OCI-LY1 (cell line): ENCODE results near the gene EML6.
A peak's percentile ranks its signal among the peaks of the same experiment; 100 is the strongest.

Experiments
- H2AFZ ChIP-seq: fragments of 200-600 bp; sonication (generic), shearing (Covaris generic); 2 replicates; pipeline ENCODE4 v1.6.0; 2014; ENCODE audit warnings: antibody characterized with exemption, mild to moderate bottlenecking, low read length
- H3F3A ChIP-seq: fragments of 200-600 bp; sonication (generic), shearing (Covaris generic); 2 replicates; pipeline ENCODE4 v1.6.0; 2014; ENCODE audit warnings: mild to moderate bottlenecking, antibody characterized with exemption, low read length, moderate library complexity; ENCODE audit not compliant: insufficient read depth
- H3K27ac ChIP-seq: fragments of 200-600 bp; sonication (generic); 2 replicates; pipeline ENCODE4 v1.5.1; 2014; ENCODE audit warnings: low read length, mixed run types, mild to moderate bottlenecking, low read depth; ENCODE audit not compliant: poor library complexity, severe bottlenecking
- H3K27me3 ChIP-seq: fragments of 200-600 bp; sonication (generic); 2 replicates; pipeline ENCODE4 v1.6.0; 2014; ENCODE audit warnings: antibody characterized with exemption, mild to moderate bottlenecking, low read length, moderate library complexity; ENCODE audit not compliant: insufficient read depth
- H3K36me3 ChIP-seq: fragments of 200-600 bp; sonication (generic); 2 replicates; pipeline ENCODE4 v1.6.1; 2014; ENCODE audit warnings: mild to moderate bottlenecking, antibody characterized with exemption, low read length, moderate library complexity, mixed read lengths; ENCODE audit not compliant: insufficient read depth
- H3K4me1 ChIP-seq: fragments of 200-600 bp; sonication (generic); 2 replicates; pipeline ENCODE4 v1.5.1; 2014; ENCODE audit warnings: mild to moderate bottlenecking, low read length, moderate library complexity; ENCODE audit not compliant: insufficient read depth, severe bottlenecking
- H3K4me2 ChIP-seq: fragments of 200-600 bp; sonication (generic), shearing (Covaris generic); 2 replicates; pipeline ENCODE4 v1.6.1; 2014; ENCODE audit warnings: low read length
- H3K4me3 ChIP-seq: fragments of 200-600 bp; sonication (generic); 2 replicates; pipeline ENCODE4 v1.5.1; 2014; ENCODE audit warnings: low read length, low read depth, mild to moderate bottlenecking, mixed read lengths; ENCODE audit not compliant: poor library complexity, severe bottlenecking
- H3K79me2 ChIP-seq: fragments of 200-600 bp; shearing (Covaris generic); 2 replicates; pipeline ENCODE4 v1.6.1; 2016; ENCODE audit warnings: mixed run types, low read length, mixed read lengths; ENCODE audit not compliant: insufficient read depth
- H3K9ac ChIP-seq: fragments of 200-600 bp; sonication (generic), shearing (Covaris generic); 2 replicates; pipeline ENCODE4 v1.6.1; 2014; ENCODE audit warnings: mild to moderate bottlenecking, low read length, mixed read lengths
- H3K9me2 ChIP-seq: fragments of 200-600 bp; sonication (generic), shearing (Covaris generic); 2 replicates; pipeline ENCODE4 v1.6.1; 2014; ENCODE audit warnings: low read depth, mild to moderate bottlenecking, low read length, mixed read lengths
- H3K9me3 ChIP-seq: fragments of 200-600 bp; shearing (Covaris generic); 2 replicates; pipeline ENCODE4 v1.6.1; 2014; ENCODE audit warnings: low read length, mixed read lengths
- H4K20me1 ChIP-seq: fragments of 200-600 bp; sonication (generic), shearing (Covaris generic); 2 replicates; pipeline ENCODE4 v1.6.0; 2016; ENCODE audit warnings: mild to moderate bottlenecking, low read length; ENCODE audit not compliant: insufficient read depth
- CTCF ChIP-seq: fragments of 200-600 bp; sonication (generic), shearing (Covaris generic); IDR thresholded peaks from 2 replicates; pipeline ENCODE4 v1.5.1; 2017; ENCODE audit warnings: mild to moderate bottlenecking, antibody characterized with exemption, low read length, moderate library complexity, mixed read lengths
- EZH2 ChIP-seq: fragments of 200-600 bp; sonication (generic), shearing (Covaris generic); IDR thresholded peaks from 2 replicates; pipeline ENCODE4 v1.8.0; 2017; ENCODE audit warnings: borderline replicate concordance, mixed run types, mild to moderate bottlenecking, antibody characterized with exemption, low read length, moderate library complexity, mixed read lengths

EML6 gene

GRCh38 chr2:55017880-55018279 is 294.4 kb downstream of the EML6 start:
- Histone ChIP-seq H3K27ac (no peak overlapping the region), H3K27me3 (no peaks in the 10 kb centered on the region), H3K9me2 (no peaks in the 10 kb centered on the region), H3K4me1 (peaks cover 32% of the 10 kb centered on the region), H3K9me3 (0 out of 2 replicates have a peak, but pooled peaks cover 2% of the 10 kb centered on the region), H3K4me2 (no peak overlapping the region), H3K9ac (no peak overlapping the region), H3F3A (no peaks in the 10 kb centered on the region), H3K79me2 (peaks cover 25% of the 10 kb centered on the region), H4K20me1 (no peaks in the 10 kb centered on the region), H2AFZ (no peak overlapping the region), H3K4me3 (no peak overlapping the region), H3K36me3 (peaks cover 7% of the 10 kb centered on the region; the same call in 1 of the 2 replicates)
- no peak for TF ChIP-seq EZH2
- no peak for TF ChIP-seq CTCF

- H3F3A ChIP-seq: no peaks in the 10 kb centered on the region
- H3K27me3 ChIP-seq: no peaks in the 10 kb centered on the region
- H3K9me2 ChIP-seq: no peaks in the 10 kb centered on the region
- H3K4me3 ChIP-seq: no peak overlapping the region
- H4K20me1 ChIP-seq: no peaks in the 10 kb centered on the region
- TF ChIP-seq CTCF: no peak
- no peak for TF ChIP-seq EZH2
- peaks cover 25% of the 10 kb centered on the region for H3K4me1 ChIP-seq
- H3K4me2 ChIP-seq: no peak overlapping the region
- H3K9ac ChIP-seq: no peak overlapping the region
- H3K9me3 ChIP-seq: 0 out of 2 replicates have a peak, but pooled peaks cover 2% of the 10 kb centered on the region
- no peak overlapping the region for H2AFZ ChIP-seq
- H3K79me2 ChIP-seq: peaks cover 20% of the 10 kb centered on the region
- no peak overlapping the region for H3K27ac ChIP-seq
- H3K36me3 ChIP-seq: peaks cover 7% of the 10 kb centered on the region; the same call in 1 of the 2 replicates
Measured at GRCh38 chr2:55018619-55019018, 295.2 kb downstream of the EML6 start.

- Histone ChIP-seq H3K9me3 (0 out of 2 replicates have a peak, but pooled peaks cover 2% of the 10 kb centered on the region), H3K79me2 (peaks cover 25% of the 10 kb centered on the region), H2AFZ (no peak overlapping the region), H3K27ac (peak overlapping the region; percentile 42), H3K9me2 (no peaks in the 10 kb centered on the region), H3K36me3 (peaks cover 7% of the 10 kb centered on the region; the same call in 1 of the 2 replicates), H3K4me3 (no peak overlapping the region), H3K4me1 (peaks cover 21% of the 10 kb centered on the region), H4K20me1 (no peaks in the 10 kb centered on the region), H3K27me3 (no peaks in the 10 kb centered on the region), H3F3A (no peaks in the 10 kb centered on the region), H3K9ac (no peak overlapping the region), H3K4me2 (peak overlapping the region; percentile 43; the same call in 1 of the 2 replicates)
- TF ChIP-seq CTCF: no peak
- TF ChIP-seq EZH2: no peak
Measured at GRCh38 chr2:55019526-55020258, 296.2 kb downstream of the EML6 start.
